H9 (cell line): Measurements from ENCODE around the gene DYNC2H1. TPM values are rescaled to one million over a fixed set of nuclear protein-coding genes. Genes with fewer than 3 reads are reported as not detected.

Experiments
- DNase-seq: peaks from one replicate; pipeline ENCODE4 v3.0.0-alpha.2; 2017
- H2AFZ ChIP-seq: one replicate; pipeline ENCODE4 v1.6.1; 2013; ENCODE audit warnings: mild to moderate bottlenecking, low read length, control low read depth, moderate library complexity
- H2AK5ac ChIP-seq: 2 replicates; pipeline ENCODE4 v1.6.1; 2013; ENCODE audit warnings: low read length, control low read depth, mixed read lengths; ENCODE audit not compliant: insufficient read length
- H2BK120ac ChIP-seq: one replicate; pipeline ENCODE4 v1.6.1; 2013; ENCODE audit warnings: low read depth, mild to moderate bottlenecking, low read length, control low read depth, inconsistent platforms; ENCODE audit not compliant: poor library complexity, severe bottlenecking
- H2BK12ac ChIP-seq: 2 replicates; pipeline ENCODE4 v1.6.1; 2013; ENCODE audit warnings: low read length, control low read depth, mixed read lengths, low read depth; ENCODE audit not compliant: insufficient read length
- H2BK15ac ChIP-seq: 2 replicates; pipeline ENCODE4 v1.6.1; 2013; ENCODE audit warnings: low read depth, low read length, control low read depth
- H2BK20ac ChIP-seq: one replicate; pipeline ENCODE4 v1.6.1; 2013; ENCODE audit warnings: low read depth, mild to moderate bottlenecking, low read length, control low read depth, inconsistent platforms; ENCODE audit not compliant: poor library complexity, severe bottlenecking
- H2BK5ac ChIP-seq: 2 replicates; pipeline ENCODE4 v1.6.1; 2013; ENCODE audit warnings: low read length, control low read depth, mixed read lengths; ENCODE audit not compliant: insufficient read length
- H3K14ac ChIP-seq: 2 replicates; pipeline ENCODE4 v1.6.1; 2013; ENCODE audit warnings: low read length, control low read depth; ENCODE audit not compliant: insufficient read depth
- H3K18ac ChIP-seq: 2 replicates; pipeline ENCODE4 v1.6.1; 2013; ENCODE audit warnings: low read depth, mild to moderate bottlenecking, mixed read lengths, low read length, control low read depth; ENCODE audit not compliant: insufficient read length
- H3K23ac ChIP-seq: 2 replicates; pipeline ENCODE4 v1.6.1; 2013; ENCODE audit warnings: low read length, control low read depth, mixed read lengths, low read depth; ENCODE audit not compliant: insufficient read length
- H3K23me2 ChIP-seq: 2 replicates; pipeline ENCODE4 v1.6.1; 2013; ENCODE audit warnings: low read depth, mild to moderate bottlenecking, mixed read lengths, low read length, control low read depth; ENCODE audit not compliant: insufficient read length, poor library complexity, severe bottlenecking
- H3K27ac ChIP-seq: 2 replicates; pipeline ENCODE4 v1.5.1; 2013; ENCODE audit warnings: low read length, control low read depth, mixed read lengths, low read depth; ENCODE audit not compliant: insufficient read length
- H3K27me3 ChIP-seq: 2 replicates; pipeline ENCODE4 v1.6.1; 2013; ENCODE audit warnings: low read length, control low read depth, inconsistent platforms; ENCODE audit not compliant: insufficient read depth
- H3K4ac ChIP-seq: 2 replicates; pipeline ENCODE4 v1.6.1; 2013; ENCODE audit warnings: low read depth, mild to moderate bottlenecking, control low read depth, inconsistent platforms, low read length, moderate library complexity
- H3K4me1 ChIP-seq: 2 replicates; pipeline ENCODE4 v1.6.1; 2013; ENCODE audit warnings: low read length, control low read depth, inconsistent platforms; ENCODE audit not compliant: insufficient read depth
- H3K4me2 ChIP-seq: 2 replicates; pipeline ENCODE4 v1.6.1; 2013; ENCODE audit warnings: low read length, control low read depth, mixed read lengths; ENCODE audit not compliant: insufficient read length, insufficient read depth
- H3K56ac ChIP-seq: 2 replicates; pipeline ENCODE4 v1.6.1; 2013; ENCODE audit warnings: low read depth, mild to moderate bottlenecking, mixed read lengths, low read length, control low read depth; ENCODE audit not compliant: insufficient read length
- H3K79me1 ChIP-seq: 2 replicates; pipeline ENCODE4 v1.6.1; 2013; ENCODE audit warnings: low read depth, mild to moderate bottlenecking, moderate library complexity, low read length, control low read depth, inconsistent platforms; ENCODE audit not compliant: insufficient read depth, poor library complexity, severe bottlenecking
- H3K79me2 ChIP-seq: 2 replicates; pipeline ENCODE4 v1.6.1; 2013; ENCODE audit warnings: low read length, control low read depth, inconsistent platforms; ENCODE audit not compliant: insufficient read depth
- H3K9ac ChIP-seq: 2 replicates; pipeline ENCODE4 v1.6.1; 2013; ENCODE audit warnings: low read length, control low read depth, mixed read lengths; ENCODE audit not compliant: insufficient read length; ENCODE audit errors: extremely low read depth
- H3K9me3 ChIP-seq: one replicate; pipeline ENCODE4 v1.6.1; 2013; ENCODE audit warnings: low read depth, low read length, inconsistent platforms; ENCODE audit not compliant: control insufficient read depth
- H3T11ph ChIP-seq: one replicate; pipeline ENCODE4 v1.6.1; 2013; ENCODE audit warnings: mild to moderate bottlenecking, low read length, control low read depth, inconsistent platforms
- H4K20me1 ChIP-seq: one replicate; pipeline ENCODE4 v1.6.1; 2013; ENCODE audit not compliant: control insufficient read depth, insufficient read length, insufficient read depth
- H4K5ac ChIP-seq: 2 replicates; pipeline ENCODE4 v1.6.1; 2013; ENCODE audit warnings: low read depth, mild to moderate bottlenecking, mixed read lengths, low read length, control low read depth; ENCODE audit not compliant: insufficient read length
- H4K8ac ChIP-seq: replicated peaks from 2 replicates; pipeline ENCODE4 v1.6.1; 2013; ENCODE audit warnings: low read length, control low read depth, mixed read lengths, low read depth; ENCODE audit not compliant: insufficient read length
- H4K91ac ChIP-seq: 2 replicates; pipeline ENCODE4 v1.6.1; 2013; ENCODE audit warnings: low read depth, mild to moderate bottlenecking, moderate library complexity, mixed read lengths, low read length, control low read depth; ENCODE audit not compliant: insufficient read length
- H3K27ac Mint-ChIP-seq, 3 experiments: 2 replicates in 2 of 3; 3 replicates in 1 of 3; pipeline ENCODE4 v1.8.0; 2020 to 2021; ENCODE audit warnings: mixed read lengths in 3 of 3, mild to moderate bottlenecking in 1 of 3, moderate library complexity in 1 of 3
- H3K27me3 Mint-ChIP-seq: 2 replicates; pipeline ENCODE4 v1.8.0; 2021; ENCODE audit warnings: low read depth, mild to moderate bottlenecking, moderate library complexity, mixed read lengths
- H3K36me3 Mint-ChIP-seq, 3 experiments: 2 replicates in 2 of 3; 3 replicates in 1 of 3; pipeline ENCODE4 v1.8.0; 2020 to 2021; ENCODE audit warnings: low read depth in 3 of 3, mixed read lengths in 3 of 3; ENCODE audit not compliant: insufficient read depth in 1 of 3
- H3K4me1 Mint-ChIP-seq, 2 experiments: 2 replicates each; pipeline ENCODE4 v1.8.0; 2020; ENCODE audit warnings: mixed read lengths in 2 of 2
- H3K4me3 Mint-ChIP-seq, 2 experiments: 2 replicates in 1 of 2; 3 replicates in 1 of 2; pipeline ENCODE4 v1.8.0; 2020 to 2021; ENCODE audit warnings: mild to moderate bottlenecking in 2 of 2, mixed read lengths in 2 of 2, moderate library complexity in 1 of 2
- H3K9me3 Mint-ChIP-seq, 2 experiments: 2 replicates in 1 of 2; 3 replicates in 1 of 2; pipeline ENCODE4 v1.8.0; 2020; ENCODE audit warnings: mild to moderate bottlenecking in 2 of 2, mixed read lengths in 2 of 2, moderate library complexity in 1 of 2
- CTCF ChIP-seq: fragments of 200-600 bp; sonication (generic); conservative IDR thresholded peaks from 3 replicates; pipeline ENCODE4 v1.8.0; 2021; ENCODE audit warnings: antibody characterized with exemption, mild to moderate bottlenecking
- WGBS: extraction: QIAGEN DNeasy Blood & Tissue Kit; methylation state at CpG from one replicate; pipeline ENCODE4 v1.1.7; 2013; ENCODE audit warnings: missing lambda C conversion rate, low lambda C conversion rate, mixed read lengths; ENCODE audit not compliant: insufficient read length; ENCODE audit errors: extremely low coverage; 5-methylcytosine and 5-hydroxymethylcytosine counted together
- total RNA-seq: library from RNA; stranded (reverse); gene quantifications from 2 replicates; pipeline ENCODE4 v1.2.1, GENCODE V29; 2021

Gene DYNC2H1
- total RNA-seq, 1 experiment from 2014 or later: 13.2 TPM

DNA sequence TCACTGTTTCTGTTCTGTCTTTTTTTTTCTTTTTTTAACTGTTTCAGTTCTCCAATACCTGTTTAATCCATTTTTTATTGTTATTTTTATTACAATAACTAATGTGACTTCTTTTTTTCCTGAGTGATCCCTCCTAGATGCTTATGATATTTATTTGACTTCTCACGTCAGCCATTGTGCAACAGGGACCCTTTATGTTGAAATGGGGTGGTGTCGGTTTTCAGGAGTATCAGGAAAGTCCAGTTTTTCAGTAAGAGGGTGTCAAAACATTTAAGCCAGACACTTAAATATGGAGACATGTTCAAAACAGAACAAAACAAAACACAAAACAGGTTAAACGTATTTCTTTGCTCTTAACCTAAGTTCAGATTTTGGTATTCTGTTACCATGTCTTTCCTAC lies 418.8 kb downstream of the DYNC2H1 start:
- no peak for DNase-seq
- H3K9ac ChIP-seq: no peak overlapping the region
- H2BK12ac ChIP-seq: no peak overlapping the region
- H3K23ac ChIP-seq: no peak overlapping the region
- no peak overlapping the region for H3K18ac ChIP-seq
- H3K79me1 ChIP-seq: no peaks in the 10 kb centered on the region
- H3K23me2 ChIP-seq: no peaks in the 10 kb centered on the region
- H3K4me3 Mint-ChIP-seq: no peak overlapping the region
- no peak overlapping the region for H3K27ac Mint-ChIP-seq
- no peak for TF ChIP-seq CTCF
- H4K20me1 ChIP-seq: no peaks in the 10 kb centered on the region
- no peak overlapping the region for H3K4me2 ChIP-seq
- H3K27ac ChIP-seq: no peak overlapping the region
- no peak overlapping the region for H4K8ac ChIP-seq
- no CpG with 5 or more reads among the region's 3 CpGs for WGBS
- H4K5ac ChIP-seq: no peak overlapping the region
- H2BK20ac ChIP-seq: no peak overlapping the region
- H3K4ac ChIP-seq: no peak overlapping the region
- no peak overlapping the region for H3K14ac ChIP-seq
- H3T11ph ChIP-seq: no peak overlapping the region
- no peaks in the 10 kb centered on the region for H3K4me1 ChIP-seq
- no peak overlapping the region for H2BK120ac ChIP-seq
- no peaks in the 10 kb centered on the region for H3K9me3 ChIP-seq
- no peak overlapping the region for H2BK15ac ChIP-seq
- no peaks in the 10 kb centered on the region for H3K27me3 Mint-ChIP-seq
- H2AK5ac ChIP-seq: no peak overlapping the region
- H4K91ac ChIP-seq: no peak overlapping the region
- no peak overlapping the region for H2BK5ac ChIP-seq
- no peaks in the 10 kb centered on the region for H3K27me3 ChIP-seq
- H3K9me3 Mint-ChIP-seq: no peaks in the 10 kb centered on the region
- H3K56ac ChIP-seq: no peak overlapping the region
- no peak overlapping the region for H2AFZ ChIP-seq
- peaks cover 12 to 13% of the 10 kb centered on the region in 2 experiments for H3K4me1 Mint-ChIP-seq
- no peaks in the 10 kb centered on the region for H3K36me3 Mint-ChIP-seq
- no peaks in the 10 kb centered on the region for H3K79me2 ChIP-seq
